Activated CD8-positive, alpha-beta memory T cell treated with anti-CD3 and anti-CD28 coated beads for 24 hours (primary cell): ENCODE data around the gene NKTR.

Experiments
- DNase-seq: peaks from one replicate; pipeline ENCODE4 v3.0.0-alpha.2; 2020

The NKTR gene

DNA sequence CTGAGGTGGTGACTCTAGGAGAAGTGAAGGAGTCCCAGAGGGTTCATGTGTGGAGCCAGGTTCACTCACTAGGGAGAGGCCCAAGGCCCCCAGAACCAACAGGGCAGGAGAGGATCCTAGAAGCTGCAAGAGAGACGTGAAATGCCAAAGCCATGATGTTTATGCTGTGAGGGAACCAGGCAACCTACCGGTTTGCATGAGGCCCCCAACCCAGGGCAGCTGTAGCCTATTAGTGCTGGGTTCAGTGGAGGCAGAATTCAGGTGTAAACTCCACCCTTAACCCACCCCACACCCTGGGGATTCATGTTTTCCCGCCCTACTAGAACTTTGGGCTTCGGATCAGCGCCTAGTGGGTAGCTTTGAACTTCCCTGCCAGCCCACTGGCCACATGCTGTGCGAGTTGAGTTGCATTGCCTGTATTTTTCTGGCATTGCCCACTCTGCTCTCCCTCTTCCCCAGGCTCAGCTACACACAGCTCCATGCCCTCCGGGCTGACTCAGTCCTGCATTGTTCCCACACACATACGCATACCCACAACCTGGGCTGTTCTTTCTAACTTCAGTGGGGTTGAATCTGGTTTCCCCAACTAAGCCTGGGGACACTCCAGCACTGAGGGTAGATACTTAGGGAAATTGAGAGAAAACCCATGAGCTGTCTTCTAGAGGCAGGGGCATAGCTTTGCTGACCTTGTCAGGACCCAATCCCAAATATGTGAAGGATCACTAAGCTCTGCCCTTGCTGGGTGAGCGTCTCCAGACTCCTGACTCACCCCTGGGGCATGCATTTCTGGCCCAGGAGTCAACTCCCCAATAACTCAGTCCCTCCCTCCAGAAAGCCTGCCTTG, 51.0 kb downstream of the NKTR start:
- DNase-seq, result no peak

GRCh38 chr3:42652251-42652610, 51.7 kb downstream of the NKTR start:
- DNase-seq, result no peak

- DNase-seq, result no peak
These were observed 52.3 kb downstream of the NKTR start for GRCh38 chr3:42652611-42653302.

GRCh38 chr3:42653303-42653559, 52.7 kb downstream of the NKTR start:
- DNase-seq, result no peak

- no peak for DNase-seq
These were observed 53.3 kb downstream of the NKTR start, which contains the start of gene ZBTB47 for GRCh38 chr3:42653560-42654330. Gene ZBTB47 (plus strand): TSS chr3:42653697. CDS start chr3:42658356, 4,659 bp downstream.

GRCh38 chr3:42654331-42655201, 54.1 kb downstream of the NKTR start:
- no peak for DNase-seq

DNA sequence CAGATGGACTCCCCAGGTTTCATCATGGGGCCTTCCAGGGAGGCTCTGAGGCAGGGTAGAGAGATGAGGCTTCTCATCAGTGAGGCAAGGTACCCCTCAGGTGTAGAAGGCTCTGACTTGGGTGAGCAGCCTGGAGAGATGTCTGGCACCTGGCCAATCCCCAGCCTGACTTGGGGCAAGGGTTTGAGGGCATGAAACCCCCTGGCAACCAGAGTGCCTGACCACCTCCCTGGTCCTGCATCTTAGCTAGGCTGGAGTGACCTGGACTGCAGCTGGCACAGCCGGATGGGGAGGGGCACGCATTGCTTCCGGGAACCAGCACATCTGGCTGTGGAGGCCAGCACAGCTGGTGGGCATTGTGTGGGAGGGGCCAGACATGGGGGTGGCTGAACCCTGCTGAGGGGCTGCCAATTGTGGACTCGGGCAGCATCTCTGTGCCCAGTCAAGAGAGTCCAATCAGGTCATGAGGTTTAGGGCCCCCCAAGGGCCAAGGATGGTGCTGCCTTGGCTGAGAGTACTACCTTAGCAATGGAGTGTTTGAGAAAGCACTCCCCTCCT, 54.9 kb downstream of the NKTR start:
- DNase-seq, result no peak

- DNase-seq, result no peak
These were observed 55.6 kb downstream of the NKTR start for GRCh38 chr3:42655980-42656679.

- no peak for DNase-seq
These were observed 56.5 kb downstream of the NKTR start for GRCh38 chr3:42656680-42657610.

GRCh38 chr3:42657675-42658074, 57.2 kb downstream of the NKTR start:
- DNase-seq, result no peak

- DNase-seq, result no peak
These were observed 57.7 kb downstream of the NKTR start for GRCh38 chr3:42658091-42658770.

DNA sequence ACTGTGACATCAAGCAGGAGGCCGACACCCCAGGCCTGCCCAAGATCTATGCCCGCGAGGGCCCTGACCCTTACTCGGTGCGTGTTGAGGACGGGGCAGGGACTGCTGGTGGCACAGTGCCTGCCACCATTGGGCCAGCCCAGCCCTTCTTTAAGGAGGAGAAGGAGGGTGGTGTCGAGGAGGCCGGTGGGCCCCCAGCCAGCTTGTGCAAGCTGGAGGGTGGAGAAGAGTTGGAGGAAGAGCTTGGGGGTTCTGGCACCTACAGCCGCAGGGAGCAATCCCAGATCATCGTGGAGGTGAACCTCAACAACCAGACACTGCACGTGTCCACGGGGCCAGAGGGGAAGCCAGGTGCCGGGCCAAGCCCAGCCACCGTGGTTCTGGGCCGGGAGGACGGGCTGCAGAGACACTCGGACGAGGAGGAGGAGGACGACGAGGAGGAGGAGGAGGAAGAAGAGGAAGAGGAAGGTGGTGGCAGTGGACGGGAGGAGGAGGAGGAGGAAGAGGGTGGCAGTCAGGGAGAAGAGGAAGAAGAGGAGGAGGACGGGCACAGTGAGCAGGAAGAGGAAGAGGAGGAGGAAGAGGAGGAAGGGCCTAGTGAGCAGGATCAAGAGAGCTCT, 58.4 kb downstream of the NKTR start:
- DNase-seq, result no peak

DNA sequence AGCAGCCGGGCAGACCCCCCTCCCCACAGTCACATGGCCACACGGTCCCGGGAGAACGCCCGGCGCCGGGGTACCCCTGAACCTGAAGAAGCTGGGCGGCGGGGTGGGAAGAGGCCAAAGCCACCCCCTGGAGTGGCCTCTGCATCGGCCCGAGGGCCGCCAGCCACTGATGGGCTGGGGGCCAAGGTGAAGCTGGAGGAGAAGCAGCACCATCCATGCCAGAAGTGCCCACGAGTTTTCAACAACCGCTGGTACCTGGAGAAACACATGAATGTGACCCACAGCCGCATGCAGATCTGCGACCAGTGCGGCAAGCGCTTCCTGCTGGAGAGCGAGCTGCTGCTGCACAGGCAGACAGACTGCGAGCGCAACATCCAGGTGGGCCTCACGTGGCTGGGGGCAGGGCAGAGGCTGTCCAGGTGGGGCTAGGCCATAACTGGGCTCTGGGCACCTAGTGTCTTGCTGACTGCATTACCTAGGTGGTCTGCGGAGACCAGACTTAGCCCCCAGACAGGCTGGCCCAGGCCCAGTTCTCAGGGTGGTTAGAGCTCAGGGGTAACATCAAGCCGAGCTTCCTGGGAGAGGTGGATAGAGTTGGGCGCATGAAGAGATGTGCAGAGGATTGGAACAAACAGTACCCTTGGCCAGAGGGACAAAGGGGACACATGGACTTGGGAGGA, 59.1 kb downstream of the NKTR start:
- DNase-seq, result no peak

DNA sequence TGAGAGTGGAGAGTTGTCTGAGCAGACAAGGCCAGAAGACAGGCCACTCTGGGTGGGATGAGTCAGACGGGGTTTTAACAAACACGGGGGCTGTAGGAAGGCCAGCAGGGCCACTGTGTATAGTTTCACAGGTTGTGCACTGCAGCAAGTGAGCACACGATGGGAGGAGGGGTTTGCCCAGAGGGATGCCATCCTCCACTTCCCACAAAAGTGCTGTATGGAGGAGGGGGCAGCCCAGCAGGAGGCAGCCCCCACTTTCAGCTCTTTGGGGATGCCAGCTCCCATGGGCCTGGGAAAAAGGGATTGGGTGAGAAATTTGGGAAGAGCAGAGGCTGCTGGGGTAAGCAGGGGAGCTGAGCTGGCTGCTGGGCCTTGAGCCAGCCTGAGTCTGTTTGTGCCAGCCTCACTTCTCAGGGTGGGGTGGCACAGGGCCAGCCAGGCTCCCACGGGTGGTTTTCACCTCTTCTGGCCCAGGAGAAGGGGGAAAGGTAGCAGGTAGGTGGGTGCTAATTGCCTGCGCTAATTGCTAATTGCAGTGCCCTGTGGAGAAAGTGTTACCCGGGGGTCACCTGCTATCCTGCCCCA, 59.7 kb downstream of the NKTR start:
- DNase-seq, result no peak

- no peak for DNase-seq
These were observed 60.4 kb downstream of the NKTR start for GRCh38 chr3:42660898-42661297.

DNA sequence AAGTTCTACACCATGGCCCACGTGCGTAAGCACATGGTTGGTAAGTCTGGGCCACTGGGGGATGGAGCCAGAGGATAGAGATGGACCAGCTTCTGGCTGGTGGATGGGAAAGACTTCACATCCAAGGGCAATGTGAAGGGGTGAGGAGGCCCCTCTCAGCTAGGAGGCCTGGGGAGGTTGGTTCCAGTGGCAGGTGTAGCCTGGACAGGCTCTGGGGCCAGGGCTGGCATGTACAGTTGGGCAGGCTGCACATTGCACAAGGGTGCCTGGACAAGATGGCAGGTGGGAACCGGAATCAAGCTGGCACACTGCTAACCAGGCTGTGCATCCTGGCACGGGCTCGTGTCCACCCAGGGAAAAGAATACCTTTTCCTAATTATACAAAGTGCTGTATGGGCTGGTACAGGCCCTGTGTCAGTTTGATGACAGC, 61.1 kb downstream of the NKTR start:
- no peak for DNase-seq

- DNase-seq, result no peak
These were observed 61.7 kb downstream of the NKTR start for GRCh38 chr3:42662037-42662812.
